GM23338 (cell line): Measurements from ENCODE around the gene SORCS2.

Experiments used
- CREB1 ChIP-seq: fragments of 250-450 bp; sonication (Bioruptor Pico); IDR thresholded peaks from 2 replicates; pipeline ENCODE4 v1.5.0; 2020; ENCODE audit warnings: low read depth, mild to moderate bottlenecking, moderate library complexity
- CTCF ChIP-seq, 2 experiments: fragments of 200-600 bp in 1 of 2; sonication (generic) in 1 of 2; conservative IDR thresholded peaks; 2 replicates each; pipeline versions ENCODE4 v1.5.1 to v1.6.1; 2016 to 2017; ENCODE audit warnings: antibody characterized with exemption in 2 of 2, low read depth in 2 of 2, mild to moderate bottlenecking in 2 of 2, moderate library complexity in 1 of 2
- ETS1 ChIP-seq: IDR thresholded peaks from 2 replicates; pipeline ENCODE4 v1.6.1; 2016; ENCODE audit warnings: antibody characterized with exemption
- EZH2 ChIP-seq: fragments of 200-600 bp; sonication (generic); IDR thresholded peaks from one replicate; pipeline ENCODE4 v1.8.0; 2017; ENCODE audit warnings: antibody characterized with exemption, mild to moderate bottlenecking, low read depth; ENCODE audit not compliant: unreplicated experiment
- EZH2phosphoT487 ChIP-seq: fragments of 200-600 bp; sonication (generic); IDR thresholded peaks from one replicate; pipeline ENCODE4 v1.8.1; 2018; ENCODE audit warnings: antibody characterized with exemption; ENCODE audit not compliant: unreplicated experiment
- JUNB ChIP-seq: IDR thresholded peaks from one replicate; pipeline ENCODE4 v1.6.1; 2016; ENCODE audit warnings: antibody characterized with exemption; ENCODE audit not compliant: unreplicated experiment
- POLR2AphosphoS5 ChIP-seq: IDR thresholded peaks from 2 replicates; pipeline ENCODE4 v1.6.1; 2016; ENCODE audit warnings: antibody characterized with exemption, low read depth
- REST ChIP-seq: IDR thresholded peaks from one replicate; pipeline ENCODE4 v1.6.1; 2018; ENCODE audit warnings: antibody characterized with exemption; ENCODE audit not compliant: unreplicated experiment
- STAT1 ChIP-seq: IDR thresholded peaks from one replicate; pipeline ENCODE4 v1.6.1; 2016; ENCODE audit warnings: antibody characterized with exemption; ENCODE audit not compliant: unreplicated experiment
- ZNF331 ChIP-seq: fragments of 250-450 bp; sonication (Bioruptor Pico); IDR thresholded peaks from 2 replicates; pipeline ENCODE4 v1.5.0; 2020; ENCODE audit warnings: low read depth, mild to moderate bottlenecking, moderate library complexity
- ZNF462 ChIP-seq: fragments of 250-450 bp; sonication (Bioruptor Pico); IDR thresholded peaks from 2 replicates; pipeline ENCODE4 v1.5.0; 2020; ENCODE audit warnings: mild to moderate bottlenecking, moderate library complexity

- TF ChIP-seq CTCF (conservative IDR thresholded peaks at IDR 0.05; ENCODE audit: low read depth in 2 of 2) (no peak), JUNB (no peak), CREB1 (CRISPR knock-in tag) (no peak), REST (no peak), EZH2 (no peak), STAT1 (no peak), POLR2AphosphoS5 (no peak), EZH2phosphoT487 (no peak), ZNF331 (CRISPR knock-in tag) (no peak), ETS1 (no peak), ZNF462 (CRISPR knock-in tag) (no peak)
These were observed 306.3 kb downstream of the SORCS2 start for GRCh38 chr4:7498446-7499200.
